T-helper 1 cell treated with Interleukin-12 subunit alpha and Interleukin-12 subunit beta and Interleukin-4 antibody, amounts not matched to agents 30 ng/mL and 1 ng/mL, for 36 hours (primary cell): ENCODE data around the gene ZNF474. TPM values are rescaled to one million over a fixed set of nuclear protein-coding genes. Genes with fewer than 3 reads are reported as not detected.

ENCODE experiments used
- intact Hi-C: fragments of 100-400 bp; cut with micrococcal nuclease; formaldehyde crosslinking; loops from one replicate; pipeline ENCODE4 v1.15.1; 2024
- total RNA-seq: library from RNA; stranded (reverse); gene quantifications from 2 replicates; pipeline ENCODE4 v1.2.3, GENCODE V29; 2022

The ZNF474 gene
- total RNA-seq, 1 donor from 2014 or later, result 0.25 TPM

- intact Hi-C loops, result no loop called here
Measured at GRCh38 chr5:122152266-122152900, 23.0 kb downstream of the ZNF474 start.

- intact Hi-C loops, result no loop called here
Measured at GRCh38 chr5:122153230-122153629, 23.9 kb downstream of the ZNF474 start.

GRCh38 chr5:122153774-122154173, 24.4 kb downstream of the ZNF474 start:
- intact Hi-C loops, result no loop called here

DNA sequence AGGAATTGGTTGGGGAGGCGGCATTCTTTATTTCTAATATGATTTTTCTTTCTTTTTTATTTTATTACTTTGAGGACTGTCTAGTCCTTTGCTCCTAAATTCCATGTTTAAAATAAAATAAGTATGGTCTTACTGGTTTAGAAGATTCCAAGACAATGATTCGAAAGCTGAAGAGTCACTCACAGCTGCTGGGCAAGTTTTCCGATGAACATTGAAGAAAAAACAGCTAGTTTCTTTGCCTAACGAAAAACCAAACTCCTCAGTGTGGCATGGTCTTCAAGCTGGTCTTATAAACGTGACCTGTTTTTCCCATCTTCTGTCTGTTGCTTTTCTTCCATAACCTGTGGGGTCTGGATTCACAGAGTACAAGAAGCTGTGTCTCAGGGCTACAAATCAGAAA, 25.1 kb downstream of the ZNF474 start:
- intact Hi-C loops, result no loop called here

DNA sequence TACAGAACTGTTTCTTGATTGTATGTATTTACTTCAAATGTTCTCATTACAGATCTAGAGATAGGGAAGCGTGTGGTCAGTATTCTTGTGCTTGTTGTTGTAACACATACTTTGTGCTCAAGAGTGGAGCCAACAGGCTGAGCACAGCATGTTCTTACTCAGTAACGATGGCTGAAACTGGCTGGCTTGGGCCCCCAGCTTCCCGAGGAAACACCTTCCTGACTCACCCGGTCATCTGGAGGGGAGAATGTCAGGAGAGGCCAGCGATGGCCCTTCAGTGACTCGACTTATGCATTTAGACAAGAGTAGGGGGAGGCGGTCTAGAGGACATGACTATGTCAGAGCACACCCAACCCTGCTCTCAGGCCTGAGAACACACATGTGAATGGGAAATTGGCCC, 25.6 kb downstream of the ZNF474 start:
- intact Hi-C loops, result no loop called here

- intact Hi-C loops, result no loop called here
Measured at GRCh38 chr5:122155546-122155945, 26.2 kb downstream of the ZNF474 start.

DNA sequence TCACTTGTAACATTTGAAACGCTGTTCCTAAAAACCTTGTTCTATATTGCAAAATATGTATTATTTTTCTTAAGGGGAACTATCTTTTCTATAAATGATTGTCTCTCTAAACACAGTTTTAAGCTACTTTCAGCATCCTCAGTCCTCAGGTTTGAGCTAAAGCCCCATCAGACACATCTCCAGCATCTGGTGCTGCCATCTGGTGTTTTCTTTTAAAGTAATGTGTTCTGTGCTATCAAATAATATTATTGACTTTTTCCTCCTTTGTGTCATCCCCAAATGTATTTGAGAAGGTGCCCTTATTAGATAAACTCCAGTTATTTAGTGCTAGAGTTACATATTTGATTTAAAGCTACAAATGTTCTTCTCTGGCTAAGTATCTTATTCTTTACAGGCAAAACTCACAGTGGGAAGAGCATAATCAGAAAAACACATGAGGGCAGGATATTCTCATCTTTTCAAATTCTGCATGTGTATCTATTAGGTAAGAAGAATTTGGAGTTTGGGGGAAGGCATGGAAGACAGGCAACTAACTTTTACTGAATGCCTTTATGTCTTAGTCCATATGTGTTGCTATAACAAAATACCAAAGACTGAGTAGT, 27.5 kb downstream of the ZNF474 start:
- intact Hi-C loops, result loop anchor here (2.0 kb wide), 1 partner anchor 190 kb away; no protein-coding TSS in a partner anchor

DNA sequence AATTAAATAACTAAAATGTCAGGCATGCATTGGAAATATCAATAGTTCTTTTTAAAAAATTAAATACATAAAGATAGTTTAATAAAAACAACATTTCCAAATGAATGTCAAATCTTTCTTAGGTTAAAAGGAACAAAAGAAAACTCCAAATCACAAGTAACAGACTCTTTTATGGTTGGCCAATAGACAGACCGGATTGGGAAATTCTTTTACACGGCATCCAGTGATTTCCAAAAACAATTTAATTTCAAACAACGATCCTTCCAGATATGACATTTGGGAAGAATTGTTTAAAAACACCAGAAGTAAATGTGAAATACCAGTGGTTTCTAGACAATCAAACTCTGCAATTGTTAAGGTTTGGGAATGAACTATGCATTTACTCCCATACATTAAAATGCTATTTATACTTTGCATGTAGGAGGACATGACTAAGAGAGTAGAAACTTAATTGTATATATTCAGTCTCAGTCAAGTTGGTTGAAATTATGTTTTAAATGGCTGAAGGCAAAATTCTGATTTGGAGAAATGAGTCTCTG, 32.8 kb downstream of the ZNF474 start:
- intact Hi-C loops, result no loop called here

GRCh38 chr5:122163121-122164069, 34.0 kb downstream of the ZNF474 start:
- intact Hi-C loops, result no loop called here

- intact Hi-C loops, result no loop called here
Measured at GRCh38 chr5:122164070-122164435, 34.7 kb downstream of the ZNF474 start.

DNA sequence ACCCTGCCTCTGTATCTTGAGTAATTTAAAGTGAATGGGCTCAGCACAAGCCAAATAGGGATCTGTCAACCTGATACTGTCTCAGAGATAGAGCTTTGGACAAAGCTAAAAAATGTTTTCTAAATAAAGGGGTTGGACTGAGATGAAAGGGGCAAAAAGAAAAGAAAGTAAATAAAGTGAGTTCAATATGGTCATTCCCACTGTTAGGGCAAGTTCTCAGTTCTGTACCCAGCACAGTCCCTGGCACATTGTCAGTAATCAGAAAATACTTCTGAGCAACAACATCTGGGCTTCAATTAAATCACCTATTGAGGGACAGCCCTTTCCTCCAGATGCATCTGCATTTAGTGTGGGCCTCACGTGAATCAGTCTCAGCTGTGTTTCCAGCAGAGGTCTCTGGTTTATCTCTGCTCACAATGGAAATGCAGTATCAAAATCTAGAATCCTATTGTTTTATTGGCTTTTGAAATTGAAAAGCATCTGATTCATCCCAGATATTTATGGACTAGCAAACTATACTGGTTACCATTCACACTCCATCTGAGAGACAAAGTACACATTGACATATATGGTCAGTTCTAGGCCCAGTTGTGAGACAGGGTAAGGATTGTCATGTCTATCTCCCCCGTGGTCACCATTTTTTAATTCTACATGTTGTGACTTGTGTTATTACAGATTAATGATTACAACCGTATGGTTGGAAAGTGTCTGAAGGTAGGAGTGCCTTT, 35.6 kb downstream of the ZNF474 start:
- intact Hi-C loops, result no loop called here

GRCh38 chr5:122165559-122166078, 36.3 kb downstream of the ZNF474 start:
- intact Hi-C loops, result no loop called here

- intact Hi-C loops, result no loop called here
Measured at GRCh38 chr5:122169350-122170103, 40.2 kb downstream of the ZNF474 start.

GRCh38 chr5:122170620-122171019, 41.3 kb downstream of the ZNF474 start:
- intact Hi-C loops, result no loop called here

DNA sequence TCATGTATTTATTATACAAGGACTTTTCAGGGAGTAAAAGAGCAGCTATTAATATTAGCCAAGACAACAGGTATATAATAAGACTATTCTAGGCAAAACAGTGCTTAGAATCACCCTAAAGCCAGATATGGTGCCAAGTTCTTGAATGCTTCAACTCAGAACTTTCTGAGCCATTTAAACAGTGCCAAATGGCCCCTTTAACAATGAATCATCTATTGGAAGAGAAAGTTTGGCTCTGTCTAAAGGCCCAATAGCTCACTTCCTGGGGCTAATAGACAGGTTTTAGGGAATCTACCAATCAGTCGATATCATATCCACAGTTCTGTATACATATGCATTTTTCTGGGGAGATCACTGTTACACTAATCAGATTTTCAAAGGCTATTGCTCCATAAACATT, 42.9 kb downstream of the ZNF474 start:
- intact Hi-C loops, result no loop called here

DNA sequence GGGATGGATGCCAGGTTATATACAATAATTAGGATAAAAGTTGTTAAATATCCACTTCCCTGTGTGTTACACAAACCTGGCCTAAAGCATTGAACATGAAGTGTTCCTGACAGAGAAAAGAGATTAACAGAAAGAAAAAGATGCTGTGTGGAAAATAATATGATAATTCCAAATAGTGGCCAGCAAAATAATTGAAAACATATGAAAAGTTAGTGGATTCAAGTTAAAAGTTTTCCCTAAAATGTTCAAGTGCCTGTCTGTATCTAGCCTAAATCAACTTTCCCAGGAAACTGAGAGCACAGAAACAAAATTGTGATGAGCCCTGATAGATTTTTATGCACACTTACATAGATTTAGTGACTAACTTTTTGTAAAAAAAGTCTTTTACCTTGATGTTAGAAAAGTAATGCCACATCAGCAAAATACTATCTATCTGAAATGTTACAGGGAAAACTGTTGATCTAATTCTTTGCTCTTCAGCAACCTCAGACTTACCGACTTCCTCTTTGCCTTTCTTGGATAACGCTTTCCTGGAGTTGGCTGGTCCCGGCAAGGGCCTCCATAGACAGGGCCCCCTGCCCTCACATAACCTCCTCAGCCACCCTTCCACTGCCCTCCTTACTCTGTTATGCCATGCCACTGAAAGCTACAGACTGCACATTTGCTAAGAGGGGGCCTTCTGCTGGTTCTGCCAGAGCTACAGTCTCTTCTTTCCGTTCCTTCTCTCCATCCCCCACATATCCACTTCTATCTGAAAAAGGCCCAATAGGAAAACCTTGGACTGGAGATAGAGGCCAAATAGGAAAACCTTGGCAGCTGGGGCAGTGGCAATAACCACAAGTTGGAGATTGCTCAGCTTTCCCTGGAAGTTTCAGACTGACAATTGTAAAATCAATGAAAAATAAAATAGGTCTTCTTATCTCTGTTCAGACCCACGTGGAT, 44.4 kb downstream of the ZNF474 start:
- intact Hi-C loops, result no loop called here

DNA sequence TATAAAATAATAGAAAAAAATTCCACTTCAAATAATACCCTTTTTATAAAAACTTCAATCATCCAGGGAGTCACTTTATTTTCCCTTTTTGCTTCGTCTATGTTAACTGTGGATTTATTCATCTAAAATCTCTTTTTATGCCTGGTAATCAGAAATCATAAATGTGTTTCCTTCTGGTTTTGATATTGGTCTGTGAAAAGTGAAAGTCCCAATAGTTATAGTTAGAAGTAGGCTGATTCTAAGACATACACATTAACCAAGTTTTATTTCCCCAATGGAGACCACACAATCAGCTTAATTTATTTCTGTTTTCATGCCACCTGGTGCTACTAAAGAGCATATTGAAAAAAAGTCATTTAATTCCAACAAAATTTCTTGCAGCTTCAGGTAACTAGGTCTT, 45.7 kb downstream of the ZNF474 start:
- intact Hi-C loops, result no loop called here

GRCh38 chr5:122175852-122176251, 46.5 kb downstream of the ZNF474 start:
- intact Hi-C loops, result no loop called here

GRCh38 chr5:122177161-122177560, 47.8 kb downstream of the ZNF474 start:
- intact Hi-C loops, result no loop called here
